D721Med (cell line): Measurements from ENCODE around the gene TRAF1.

Experiments used
- DNase-seq: peaks from one replicate; pipeline ENCODE4 v3.0.0; 2011; ENCODE audit warnings: low spot score; ENCODE audit not compliant: insufficient read length
- FAIRE-seq: peaks from 2 replicates; lab custom pipeline; 2011; peaks lifted over from hg19 to GRCh38; lab: Jason Lieb, UNC
- TF ChIP-seq, protein P1 (sequence below): IDR thresholded peaks from 2 replicates; pipeline ENCODE4 v1.5.1; 2012; ENCODE audit warnings: mild to moderate bottlenecking, control low read depth; ENCODE audit not compliant: insufficient read depth; ENCODE audit errors: missing control alignments

Gene TRAF1

DNA sequence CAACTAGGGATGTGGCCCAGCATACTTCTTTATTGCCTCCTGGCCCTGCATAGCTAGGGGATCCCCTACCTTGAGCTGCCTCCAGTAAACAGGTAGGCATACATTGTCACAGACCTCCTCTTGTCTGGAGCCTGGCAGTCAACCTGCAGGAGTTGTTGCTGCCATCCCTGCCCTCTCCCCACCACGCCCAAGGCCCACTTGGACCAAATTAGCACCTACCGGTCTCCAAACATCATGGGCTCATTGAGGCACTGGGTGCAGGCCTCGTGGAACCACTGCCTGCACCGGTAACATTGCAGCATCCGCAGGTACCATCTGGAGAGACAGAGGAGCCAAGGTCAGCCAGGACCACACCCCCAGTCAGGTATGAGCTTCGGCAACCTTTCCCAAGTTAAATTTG, 59.9 kb downstream of the TRAF1 start:
- TF ChIP-seq, protein P1, sequence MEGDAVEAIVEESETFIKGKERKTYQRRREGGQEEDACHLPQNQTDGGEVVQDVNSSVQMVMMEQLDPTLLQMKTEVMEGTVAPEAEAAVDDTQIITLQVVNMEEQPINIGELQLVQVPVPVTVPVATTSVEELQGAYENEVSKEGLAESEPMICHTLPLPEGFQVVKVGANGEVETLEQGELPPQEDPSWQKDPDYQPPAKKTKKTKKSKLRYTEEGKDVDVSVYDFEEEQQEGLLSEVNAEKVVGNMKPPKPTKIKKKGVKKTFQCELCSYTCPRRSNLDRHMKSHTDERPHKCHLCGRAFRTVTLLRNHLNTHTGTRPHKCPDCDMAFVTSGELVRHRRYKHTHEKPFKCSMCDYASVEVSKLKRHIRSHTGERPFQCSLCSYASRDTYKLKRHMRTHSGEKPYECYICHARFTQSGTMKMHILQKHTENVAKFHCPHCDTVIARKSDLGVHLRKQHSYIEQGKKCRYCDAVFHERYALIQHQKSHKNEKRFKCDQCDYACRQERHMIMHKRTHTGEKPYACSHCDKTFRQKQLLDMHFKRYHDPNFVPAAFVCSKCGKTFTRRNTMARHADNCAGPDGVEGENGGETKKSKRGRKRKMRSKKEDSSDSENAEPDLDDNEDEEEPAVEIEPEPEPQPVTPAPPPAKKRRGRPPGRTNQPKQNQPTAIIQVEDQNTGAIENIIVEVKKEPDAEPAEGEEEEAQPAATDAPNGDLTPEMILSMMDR: no peak
- FAIRE-seq (no peak), DNase-seq (no peak)

DNA sequence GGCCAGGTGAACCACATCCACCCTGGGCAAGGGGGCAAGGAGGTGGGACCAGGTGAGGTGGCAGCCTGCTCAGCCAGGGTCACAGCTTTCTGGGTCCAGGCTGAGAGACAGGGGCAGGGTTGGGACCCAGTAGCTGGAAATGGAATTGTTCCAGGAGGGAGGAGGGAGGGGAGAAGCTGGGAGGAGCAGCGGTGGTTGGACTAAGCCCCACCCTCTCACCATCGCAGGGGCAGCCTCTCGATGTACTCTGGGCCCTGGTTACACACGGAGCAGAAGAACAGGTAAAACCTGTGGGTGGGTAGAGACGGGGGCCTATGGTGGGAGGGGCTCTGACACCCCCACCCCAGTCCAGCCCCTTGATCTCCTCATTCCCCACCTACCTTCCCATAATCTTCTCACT, 60.8 kb downstream of the TRAF1 start:
- DNase-seq: no peak
- TF ChIP-seq, protein P1: no peak
- FAIRE-seq: no peak

DNA sequence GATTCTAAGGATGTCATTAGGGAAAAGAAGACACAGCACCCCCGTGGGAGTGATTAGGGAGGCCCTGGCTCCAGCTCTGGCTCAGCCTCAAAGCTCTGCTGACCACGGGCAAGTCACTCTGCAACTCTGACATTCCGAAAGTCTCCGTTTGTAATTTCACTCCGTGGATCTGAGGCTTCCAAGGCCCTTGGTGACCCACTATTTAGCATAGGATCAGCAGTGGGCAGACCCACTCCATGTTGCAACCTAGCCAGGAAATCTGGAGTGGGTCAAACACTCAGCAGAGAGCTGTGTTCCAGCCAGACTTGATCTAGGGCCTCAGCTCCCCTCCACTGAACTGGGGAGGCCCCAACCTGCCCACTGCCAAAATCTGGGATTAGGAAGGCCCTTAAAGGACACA, 61.4 kb downstream of the TRAF1 start:
- TF ChIP-seq, protein P1: no peak
- FAIRE-seq (no peak), DNase-seq (no peak)

DNA sequence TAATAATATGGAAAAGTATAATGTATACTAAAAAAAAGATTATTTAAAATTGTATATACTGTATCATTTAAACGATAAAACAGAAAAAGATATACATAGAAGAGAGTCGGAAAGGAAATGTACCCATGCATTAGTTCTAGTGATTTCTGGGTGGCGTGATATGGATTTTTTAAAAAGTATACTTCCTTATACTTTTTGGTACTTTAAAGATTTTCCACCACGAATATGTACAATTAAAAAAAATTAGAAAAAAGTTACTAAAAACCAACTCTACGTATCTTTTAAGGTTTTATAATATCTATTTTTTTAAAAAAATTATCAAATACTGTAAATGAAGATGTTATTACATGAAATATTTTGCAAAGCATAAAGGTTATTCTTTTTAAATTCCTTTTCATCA, 61.9 kb downstream of the TRAF1 start:
- TF ChIP-seq, protein P1: no peak
- DNase-seq (no peak), FAIRE-seq (no peak)

DNA sequence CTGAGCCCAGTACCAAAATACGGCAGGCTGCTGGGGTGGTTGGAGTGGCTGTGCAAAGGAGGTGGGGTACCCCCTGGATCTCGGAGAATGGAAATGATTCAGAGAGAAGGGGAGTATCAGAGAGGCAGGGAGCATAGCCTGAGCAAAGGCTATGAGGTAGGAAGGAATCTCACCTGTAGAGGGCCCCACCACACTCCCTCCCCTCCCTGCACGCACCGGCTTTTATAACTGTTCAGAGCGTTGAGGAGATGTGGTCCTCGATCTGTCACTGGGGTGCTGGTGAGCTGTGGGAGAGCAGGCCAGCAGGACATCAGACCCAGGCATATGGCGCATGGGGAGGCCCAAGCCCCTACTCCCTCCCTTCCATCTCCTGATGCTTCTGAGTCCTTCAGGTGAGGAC, 62.8 kb downstream of the TRAF1 start:
- FAIRE-seq (no peak), DNase-seq (no peak)
- TF ChIP-seq, protein P1: no peak

DNA sequence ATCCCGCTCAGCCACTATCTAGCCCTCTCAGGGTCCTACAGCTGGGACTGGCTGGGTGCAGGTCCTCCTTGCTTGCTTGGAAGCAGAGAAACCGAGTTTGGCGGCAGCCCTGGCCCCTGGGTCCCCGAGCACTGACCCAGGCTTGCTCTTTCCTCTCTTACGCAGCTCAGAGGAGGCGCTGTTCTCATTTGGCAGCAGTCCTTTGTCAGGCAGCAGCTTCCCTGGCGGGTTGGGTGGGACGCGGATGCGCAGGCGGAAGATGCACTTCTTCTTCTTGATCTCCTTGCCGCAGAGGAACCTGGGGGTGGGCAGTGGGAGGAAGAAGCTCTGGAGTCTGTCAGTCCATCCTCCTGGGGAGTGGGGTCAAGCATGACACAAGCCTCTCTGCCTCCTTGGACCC, 64.1 kb downstream of the TRAF1 start:
- FAIRE-seq: no peak
- DNase-seq: no peak
- TF ChIP-seq, protein P1: no peak

DNA sequence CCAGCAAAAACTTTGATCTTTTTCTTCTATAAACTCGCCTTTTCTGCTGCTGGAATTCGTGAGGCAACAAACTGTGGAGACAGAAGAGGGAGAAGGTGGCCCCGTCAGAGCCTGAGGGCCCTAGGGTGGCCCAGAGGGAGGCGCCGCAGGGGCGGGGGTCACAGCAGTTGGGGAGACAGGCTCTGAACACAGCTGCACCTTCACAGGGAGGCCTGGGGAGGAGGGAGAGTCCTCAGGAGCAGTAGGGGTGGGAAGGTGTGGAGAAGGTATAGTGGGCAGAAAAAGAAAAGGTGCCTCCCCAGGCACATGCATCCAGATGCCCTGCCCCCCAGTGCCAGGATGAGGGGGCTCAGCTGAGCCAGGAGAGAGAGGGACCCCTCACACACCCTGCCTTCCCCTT, 64.7 kb downstream of the TRAF1 start:
- TF ChIP-seq, protein P1: no peak
- FAIRE-seq (no peak), DNase-seq (no peak)
